IPS DF 6.9 (cell line): ENCODE data around the gene PRRG4.
"Not testable (repeated sequence)": the region's sequence is repeated elsewhere in the genome, so short reads cannot be mapped to it uniquely, and the experiment has no call there.

Source experiments
- DNase-seq: peaks from one replicate; pipeline ENCODE4 v3.0.0-alpha.2; 2013; ENCODE audit warnings: low read depth, low spot score
- H3K27ac ChIP-seq: one replicate; pipeline ENCODE4 v1.5.1; 2013; ENCODE audit warnings: low read length, control low read depth
- H3K27me3 ChIP-seq: 2 replicates; pipeline ENCODE4 v1.6.1; 2013; ENCODE audit warnings: mild to moderate bottlenecking, low read length; ENCODE audit not compliant: control insufficient read depth, insufficient read depth
- H3K36me3 ChIP-seq: 2 replicates; pipeline ENCODE4 v1.6.1; 2013; ENCODE audit warnings: low read length; ENCODE audit not compliant: control insufficient read depth, insufficient read depth
- H3K4me1 ChIP-seq: 2 replicates; pipeline ENCODE4 v1.6.1; 2013; ENCODE audit warnings: low read length; ENCODE audit not compliant: control insufficient read depth, insufficient read depth
- H3K4me3 ChIP-seq: 2 replicates; pipeline ENCODE4 v1.5.1; 2013; ENCODE audit warnings: mild to moderate bottlenecking, low read length
- H3K9me3 ChIP-seq: 2 replicates; pipeline ENCODE4 v1.6.1; 2013; ENCODE audit warnings: low read length, inconsistent platforms; ENCODE audit not compliant: control insufficient read depth, insufficient read depth
- WGBS: extraction: QIAGEN DNeasy Blood & Tissue Kit; methylation state at CpG from one replicate; pipeline ENCODE4 v1.1.7; 2013; ENCODE audit warnings: mixed read lengths, missing lambda C conversion rate; ENCODE audit not compliant: insufficient read length, insufficient coverage; 5-methylcytosine and 5-hydroxymethylcytosine counted together

PRRG4 gene

GRCh38 chr11:32851251-32851650 is 21.5 kb downstream of the PRRG4 start:
- Histone ChIP-seq H3K4me3 (no peak overlapping the region), H3K4me1 (no peaks in the 10 kb centered on the region), H3K27ac (no peak overlapping the region), H3K27me3 (no peaks in the 10 kb centered on the region), H3K36me3 (no peaks in the 10 kb centered on the region), H3K9me3 (no peaks in the 10 kb centered on the region)
- DNase-seq: no peak
- no CpG with 5 or more reads among the region's 1 CpG for WGBS

DNA sequence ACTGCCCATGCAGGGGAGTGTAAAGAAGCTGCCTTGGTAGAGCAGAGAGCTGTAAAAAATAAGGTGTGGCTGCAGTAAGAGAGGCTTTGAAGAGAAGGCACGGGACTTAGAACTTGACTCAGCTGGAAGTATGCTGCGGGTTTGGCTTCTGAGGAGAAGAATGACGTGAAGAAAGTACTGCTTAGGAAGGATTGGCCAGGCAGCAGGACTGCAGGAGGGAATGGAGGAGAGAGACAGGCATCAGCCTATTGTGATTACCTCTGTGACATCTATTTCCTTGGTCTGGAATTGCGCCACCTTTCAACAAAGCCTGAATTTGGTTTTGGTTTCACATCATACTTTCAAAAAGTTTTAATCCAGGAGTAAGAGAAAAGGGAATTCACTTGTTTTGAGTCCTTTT is 22.5 kb downstream of the PRRG4 start:
- no peaks in the 10 kb centered on the region for H3K4me1 ChIP-seq
- no peaks in the 10 kb centered on the region for H3K27me3 ChIP-seq
- no peak for DNase-seq
- H3K36me3 ChIP-seq: no peaks in the 10 kb centered on the region
- WGBS: no CpG with 5 or more reads among the region's 4 CpGs
- no peak overlapping the region for H3K4me3 ChIP-seq
- H3K27ac ChIP-seq: no peak overlapping the region
- H3K9me3 ChIP-seq: no peaks in the 10 kb centered on the region

GRCh38 chr11:32855601-32856000 is 25.9 kb downstream of the PRRG4 start:
- Histone ChIP-seq H3K27me3 (no peaks in the 10 kb centered on the region), H3K4me3 (no peak overlapping the region), H3K27ac (no peak overlapping the region), H3K36me3 (no peaks in the 10 kb centered on the region), H3K4me1 (no peaks in the 10 kb centered on the region), H3K9me3 (no peaks in the 10 kb centered on the region)
- WGBS: no CpG with 5 or more reads among the region's 2 CpGs
- DNase-seq: no peak

DNA sequence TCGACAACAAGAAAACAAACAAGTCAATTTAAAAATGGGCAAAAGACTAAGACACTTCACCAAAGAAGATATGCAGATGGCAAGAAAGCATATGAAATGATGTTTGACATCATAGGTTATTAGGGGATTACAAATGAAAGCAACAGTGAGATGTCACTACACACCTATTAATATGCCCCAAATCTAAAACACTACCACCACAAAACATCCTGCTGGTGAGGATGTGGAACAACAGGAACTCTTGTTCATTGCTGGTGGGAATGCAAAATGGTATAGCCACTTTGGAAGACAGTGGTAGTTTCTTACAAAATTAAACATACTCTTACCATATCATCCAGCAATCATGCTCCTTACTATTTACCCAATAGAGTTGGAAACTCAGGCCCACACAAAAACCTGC is 29.0 kb downstream of the PRRG4 start:
- Histone ChIP-seq H3K9me3 (no peaks in the 10 kb centered on the region), H3K4me1 (no peaks in the 10 kb centered on the region), H3K36me3 (no peaks in the 10 kb centered on the region), H3K27me3 (no peaks in the 10 kb centered on the region), H3K27ac (no peak overlapping the region), H3K4me3 (no peak overlapping the region)
- WGBS: no CpG with 5 or more reads among the region's 1 CpG
- no peak for DNase-seq

- no peaks in the 10 kb centered on the region for H3K36me3 ChIP-seq
Measured at GRCh38 chr11:32861850-32862577, 32.3 kb downstream of the PRRG4 start.

DNA sequence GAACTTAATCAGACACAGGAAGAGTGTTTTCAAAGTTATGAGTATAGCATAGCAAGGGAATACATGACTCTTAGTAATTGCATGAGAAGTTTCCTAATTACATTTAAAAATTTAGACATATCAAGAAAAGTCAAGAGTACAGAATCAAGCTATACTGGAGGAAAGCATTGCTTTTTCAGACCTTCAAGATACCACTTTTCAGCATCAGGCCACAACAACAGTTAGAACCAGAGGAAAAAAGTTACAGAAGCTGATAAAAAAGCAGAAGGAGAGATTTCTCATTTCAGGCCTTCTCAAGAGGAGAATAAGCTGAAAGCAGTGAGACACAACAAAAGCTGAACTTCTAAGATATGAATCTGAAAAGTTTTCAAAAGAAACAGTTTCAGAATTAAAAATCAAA is 34.8 kb downstream of the PRRG4 start:
- no peak overlapping the region for H3K27ac ChIP-seq
- no peaks in the 10 kb centered on the region for H3K27me3 ChIP-seq
- no peaks in the 10 kb centered on the region for H3K9me3 ChIP-seq
- H3K36me3 ChIP-seq: no peaks in the 10 kb centered on the region
- no peak for DNase-seq
- H3K4me1 ChIP-seq: no peaks in the 10 kb centered on the region
- H3K4me3 ChIP-seq: no peak overlapping the region

More at GRCh38 chr11:32861850-32862577, 32.3 kb downstream of the PRRG4 start:
- H3K9me3 ChIP-seq: no peaks in the 10 kb centered on the region
- H3K4me3 ChIP-seq: no peak overlapping the region
- no CpG with 5 or more reads among the region's 3 CpGs for WGBS
- H3K27ac ChIP-seq: no peak overlapping the region
- no peak for DNase-seq
- no peaks in the 10 kb centered on the region for H3K4me1 ChIP-seq
- no peaks in the 10 kb centered on the region for H3K27me3 ChIP-seq

DNA sequence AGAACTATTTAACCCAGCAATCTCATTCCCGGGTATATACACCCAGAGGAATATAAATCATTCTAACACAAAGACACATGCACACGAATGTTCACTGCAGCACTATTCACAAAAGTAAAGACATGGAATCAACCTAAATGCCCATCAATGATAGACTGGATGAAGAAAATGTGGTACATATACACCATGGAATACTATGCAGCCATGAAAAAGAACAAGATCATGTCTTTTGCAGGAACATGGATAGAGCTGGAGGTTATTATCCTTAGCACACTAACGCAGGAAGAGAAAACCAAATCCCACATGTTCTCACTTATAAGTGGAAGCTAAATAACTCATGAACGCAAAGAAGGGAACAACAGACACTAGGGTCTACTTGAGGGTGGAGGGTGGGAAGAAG is 39.0 kb downstream of the PRRG4 start:
- not testable (repeated sequence) for H3K4me3 ChIP-seq, H3K27me3 ChIP-seq, DNase-seq, H3K9me3 ChIP-seq, H3K27ac ChIP-seq, H3K4me1 ChIP-seq, H3K36me3 ChIP-seq
- WGBS: no CpG with 5 or more reads among the region's 4 CpGs

- H3K27ac ChIP-seq: no peak overlapping the region
- no peaks in the 10 kb centered on the region for H3K9me3 ChIP-seq
- H3K36me3 ChIP-seq: no peaks in the 10 kb centered on the region
- H3K4me3 ChIP-seq: no peak overlapping the region
- no peaks in the 10 kb centered on the region for H3K27me3 ChIP-seq
- 0 out of 2 replicates have a peak, but pooled peaks cover 2% of the 10 kb centered on the region for H3K4me1 ChIP-seq
- DNase-seq: no peak
- WGBS: no CpG with 5 or more reads among the region's 2 CpGs
Measured at GRCh38 chr11:32870676-32871075, 40.9 kb downstream of the PRRG4 start.

- no peak for DNase-seq
- H3K27me3 ChIP-seq: no peaks in the 10 kb centered on the region
- no peaks in the 10 kb centered on the region for H3K9me3 ChIP-seq
- no peaks in the 10 kb centered on the region for H3K36me3 ChIP-seq
- no peak overlapping the region for H3K27ac ChIP-seq
- H3K4me1 ChIP-seq: 0 out of 2 replicates have a peak, but pooled peaks cover 2% of the 10 kb centered on the region
- H3K4me3 ChIP-seq: no peak overlapping the region
Measured at GRCh38 chr11:32874132-32874531, 44.4 kb downstream of the PRRG4 start.

GRCh38 chr11:32881286-32881685 is 51.6 kb downstream of the PRRG4 start:
- H3K9me3 ChIP-seq: no peaks in the 10 kb centered on the region
- no peak overlapping the region for H3K4me3 ChIP-seq
- H3K27me3 ChIP-seq: no peaks in the 10 kb centered on the region
- H3K36me3 ChIP-seq: no peaks in the 10 kb centered on the region
- peaks cover 3% of the 10 kb centered on the region; the same call in 1 of the 2 replicates for H3K4me1 ChIP-seq
- WGBS: no CpG with 5 or more reads among the region's 4 CpGs
- H3K27ac ChIP-seq: no peak overlapping the region
- DNase-seq: no peak

DNA sequence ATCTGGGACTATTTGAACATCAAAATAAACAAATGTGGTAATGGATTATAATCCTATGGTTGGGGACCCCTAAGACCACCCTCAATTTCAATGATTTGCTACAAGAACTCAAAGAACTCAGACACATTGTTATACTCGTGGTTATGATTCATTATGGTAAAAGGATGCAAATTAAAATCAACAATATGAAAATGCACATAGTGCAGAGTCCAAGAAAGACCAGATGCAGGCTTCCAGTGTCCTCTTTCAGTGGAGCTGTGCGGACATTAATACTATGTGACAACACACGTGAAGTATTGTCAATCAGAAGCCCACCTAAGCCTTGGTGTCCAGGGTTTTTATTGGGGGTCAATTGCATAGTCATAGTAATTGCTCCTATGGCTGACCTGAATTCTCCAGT is 53.7 kb downstream of the PRRG4 start:
- DNase-seq: no peak
- Histone ChIP-seq H3K27ac (no peak overlapping the region), H3K36me3 (no peaks in the 10 kb centered on the region), H3K4me3 (no peak overlapping the region), H3K27me3 (no peaks in the 10 kb centered on the region), H3K4me1 (peaks cover 3% of the 10 kb centered on the region; the same call in 1 of the 2 replicates), H3K9me3 (no peaks in the 10 kb centered on the region)
- WGBS: no CpG with 5 or more reads among the region's 3 CpGs
